ENCODE results near the gene RBM24.
"Not testable (repeated sequence)": the region's sequence is repeated elsewhere in the genome, so short reads cannot be mapped to it uniquely, and the experiment has no call there.

RBM24 gene

DNA sequence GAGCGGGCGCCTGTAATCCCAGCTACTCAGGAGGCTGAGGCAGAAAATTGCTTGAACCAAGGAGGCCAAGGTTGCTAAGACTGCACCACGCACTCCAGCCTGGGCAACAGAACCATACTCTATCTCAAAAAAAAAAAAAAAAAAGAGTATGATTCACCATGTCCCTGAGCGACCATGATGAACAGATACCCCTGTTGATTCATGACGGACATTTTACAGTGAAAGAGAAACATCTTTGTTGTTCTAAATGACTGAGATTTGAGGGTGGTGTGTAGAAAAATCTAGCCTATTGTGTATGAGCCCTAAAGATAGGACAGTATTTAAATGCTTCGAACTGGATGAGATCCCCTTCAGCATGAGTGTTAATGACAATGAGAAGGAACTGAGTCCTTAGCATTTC is 32.8 kb downstream of the RBM24 start:
- no peak overlapping the region for H3K4me3 ChIP-seq (ENCODE audit: low read length)
- TF ChIP-seq CTCF (conservative IDR thresholded peaks at IDR 0.05; ENCODE audit: low read length), result no peak
- no peak for DNase-seq (ENCODE audit: low read depth)

DNA sequence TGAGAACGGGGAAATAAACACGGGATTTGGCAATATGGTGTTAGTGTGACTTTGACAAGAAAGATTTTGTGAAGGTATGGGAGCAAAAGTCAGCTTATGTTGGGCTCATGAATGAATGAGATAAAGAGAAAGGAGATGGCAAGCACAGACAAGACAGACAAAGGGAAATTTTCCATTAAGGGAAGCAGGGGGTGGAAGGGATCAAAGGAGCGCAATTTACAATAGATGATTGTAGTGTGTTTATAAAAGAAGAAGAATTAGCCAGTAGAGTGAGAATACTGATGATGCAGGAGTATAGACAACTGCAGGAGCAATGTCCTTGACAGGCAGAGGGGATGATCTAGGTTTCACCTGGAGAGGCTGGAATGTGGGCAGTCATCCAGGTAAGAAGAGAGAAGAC is 34.1 kb downstream of the RBM24 start:
- DNase-seq (ENCODE audit: low read depth), result no peak
- no peak overlapping the region for H3K4me3 ChIP-seq (ENCODE audit: low read length)
- no peak for TF ChIP-seq CTCF (conservative IDR thresholded peaks at IDR 0.05; ENCODE audit: low read length)

- DNase-seq (ENCODE audit: low read depth), result no peak
- TF ChIP-seq CTCF (conservative IDR thresholded peaks at IDR 0.05; ENCODE audit: low read length), result no peak
- H3K4me3 ChIP-seq (ENCODE audit: low read length), result no peak overlapping the region
Measured at GRCh38 chr6:17318435-17319165, 37.4 kb downstream of the RBM24 start.

DNA sequence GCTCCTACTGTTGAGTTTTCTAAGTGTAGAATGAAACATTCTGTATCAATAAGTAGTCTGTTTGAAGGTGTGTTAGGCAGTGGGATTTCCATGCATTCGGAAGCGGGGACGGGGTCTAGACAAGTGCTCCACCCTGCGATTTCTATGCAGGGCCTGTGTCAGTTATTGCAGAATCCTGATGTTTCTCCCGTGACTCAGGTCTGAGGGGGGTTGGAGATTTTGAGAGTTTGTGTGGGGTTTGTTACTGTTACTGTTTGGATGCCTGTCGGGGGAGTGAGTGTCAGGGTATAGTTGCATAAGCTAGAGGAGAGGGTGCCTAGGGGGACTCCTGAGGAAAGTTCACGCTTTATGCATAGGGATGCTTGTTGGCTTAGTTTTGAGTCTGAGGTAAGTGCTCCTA is 39.1 kb downstream of the RBM24 start:
- not testable (repeated sequence) for DNase-seq (ENCODE audit: low read depth); H3K4me3 ChIP-seq (ENCODE audit: low read length)

DNA sequence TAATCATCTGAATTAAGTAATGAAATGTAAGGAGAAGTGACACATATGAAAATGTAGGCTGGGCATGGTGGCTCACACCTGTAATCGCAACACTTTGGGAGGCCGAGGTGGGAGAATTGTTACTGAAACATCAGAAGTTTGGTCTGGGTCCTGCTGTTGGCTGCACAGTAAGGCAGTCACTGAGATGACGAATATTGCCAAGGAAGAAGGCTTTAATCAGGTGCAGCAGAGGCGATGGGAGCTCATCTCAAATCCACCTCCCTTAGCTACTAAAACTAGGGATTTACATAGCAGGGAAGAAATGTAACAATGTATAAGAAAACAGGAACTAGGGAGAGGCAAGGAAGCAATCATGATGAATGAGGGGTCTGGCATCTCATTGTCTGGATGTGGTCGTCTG is 50.1 kb downstream of the RBM24 start:
- DNase-seq (ENCODE audit: low read depth), result no peak
- no peak overlapping the region for H3K4me3 ChIP-seq (ENCODE audit: low read length)
- no peak for TF ChIP-seq CTCF (conservative IDR thresholded peaks at IDR 0.05; ENCODE audit: low read length)

GRCh38 chr6:17334265-17334664 is 53.1 kb downstream of the RBM24 start:
- peak; percentile 52 for DNase-seq (ENCODE audit: low read depth)
- H3K4me3 ChIP-seq (ENCODE audit: low read length), result no peak overlapping the region
- no peak for TF ChIP-seq CTCF (conservative IDR thresholded peaks at IDR 0.05; ENCODE audit: low read length)

GRCh38 chr6:17336425-17336824 is 55.3 kb downstream of the RBM24 start:
- H3K4me3 ChIP-seq (ENCODE audit: low read length), result no peak overlapping the region
- no peak for TF ChIP-seq CTCF (conservative IDR thresholded peaks at IDR 0.05; ENCODE audit: low read length)
- DNase-seq (ENCODE audit: low read depth), result peak; percentile 39

DNA sequence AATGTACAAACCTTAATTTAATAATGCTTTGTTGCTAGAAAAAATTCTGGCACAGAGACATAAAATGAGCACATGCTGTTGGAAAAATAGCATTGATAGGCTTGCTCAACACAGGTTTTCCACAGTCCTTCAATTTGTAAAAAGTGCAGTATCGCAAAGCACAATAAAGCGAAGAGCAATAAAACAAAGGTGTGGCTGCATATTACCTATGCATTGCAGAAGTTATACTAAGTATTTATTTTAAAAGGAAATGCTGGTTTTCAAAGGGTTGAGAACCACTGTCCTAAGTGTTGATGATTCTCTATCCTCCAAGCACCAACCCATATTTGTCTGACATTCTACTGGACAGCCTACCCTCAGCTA is 58.1 kb downstream of the RBM24 start:
- no peak overlapping the region for H3K4me3 ChIP-seq (ENCODE audit: low read length)
- no peak for TF ChIP-seq CTCF (conservative IDR thresholded peaks at IDR 0.05; ENCODE audit: low read length)
- no peak for DNase-seq (ENCODE audit: low read depth)

Measured in AG10803 (cell line).